HUES64 (cell line): Measurements from ENCODE around the gene THPO. TPM values are rescaled to one million over a fixed set of nuclear protein-coding genes. Genes with fewer than 3 reads are reported as not detected.
A peak's percentile ranks its signal among the peaks of the same experiment; 100 is the strongest.

Experiments
- H3K27ac ChIP-seq: 2 replicates; pipeline ENCODE4 v1.7.0; 2013; ENCODE audit warnings: low read depth, low read length, inconsistent platforms
- H3K27me3 ChIP-seq: 2 replicates; pipeline ENCODE4 v1.6.1; 2013; ENCODE audit warnings: mild to moderate bottlenecking, low read length; ENCODE audit not compliant: insufficient read depth
- H3K36me3 ChIP-seq: 2 replicates; pipeline ENCODE4 v1.6.1; 2013; ENCODE audit warnings: mild to moderate bottlenecking, low read length; ENCODE audit not compliant: insufficient read depth
- H3K4me1 ChIP-seq: 2 replicates; pipeline ENCODE4 v1.6.1; 2013; ENCODE audit warnings: mild to moderate bottlenecking, low read length, moderate library complexity; ENCODE audit not compliant: insufficient read depth
- H3K4me3 ChIP-seq: 2 replicates; pipeline ENCODE4 v1.5.1; 2013; ENCODE audit warnings: mild to moderate bottlenecking, low read length, moderate library complexity
- H3K9ac ChIP-seq: 2 replicates; pipeline ENCODE4 v1.6.1; 2013; ENCODE audit warnings: mild to moderate bottlenecking, low read depth, low read length
- H3K9me3 ChIP-seq: 2 replicates; pipeline ENCODE4 v1.6.1; 2013; ENCODE audit warnings: low read depth, low read length; ENCODE audit not compliant: insufficient read depth
- WGBS: fragments of 150-250, 120-280 bp; methylation state at CpG from one replicate; pipeline ENCODE4 v1.1.7; 2013; ENCODE audit warnings: missing lambda C conversion rate; 5-methylcytosine and 5-hydroxymethylcytosine counted together
- polyA plus RNA-seq, 2 experiments: library from polyadenylated mRNA; stranded (reverse); fragments of 50-300 nt; gene quantifications; one replicate each; pipeline ENCODE4 v1.2.3, GENCODE V29; 2013

The THPO gene
- 0.80 TPM for polyA plus RNA-seq (2013, experiment 1 of 2)
- polyA plus RNA-seq (2013, experiment 2 of 2) = 1.6 TPM

DNA sequence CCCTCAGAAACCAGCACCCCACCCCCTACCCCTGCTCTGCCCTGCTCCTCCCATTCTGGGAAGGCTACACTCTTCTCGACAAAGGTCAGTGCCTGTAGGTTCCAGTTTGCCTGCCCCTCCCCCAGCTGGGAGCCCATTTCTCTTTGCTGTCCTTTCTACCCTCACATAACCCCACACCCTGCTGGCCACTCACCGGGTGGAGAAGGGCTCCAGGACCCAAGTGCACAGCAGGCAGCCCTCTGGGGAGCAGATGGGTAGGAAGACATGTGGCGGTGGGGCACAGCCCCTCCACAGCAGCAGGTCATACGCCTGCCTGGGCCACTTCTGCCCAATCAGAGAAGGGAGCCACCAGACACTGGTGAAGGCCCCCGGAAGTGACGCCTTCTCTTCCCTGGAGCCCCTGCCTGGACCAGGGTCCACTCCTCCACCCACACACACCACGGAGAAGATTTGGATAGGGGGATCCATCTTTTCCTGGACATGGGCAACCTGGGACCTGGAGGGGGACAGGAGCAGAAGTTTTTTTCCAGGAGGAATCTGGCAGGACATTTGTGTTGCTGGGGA, at the start of gene THPO:
Gene THPO, minus strand, starts transcription at position 326 of the 564 bp plus-strand sequence. CDS start 1,948 bp downstream, outside the sequence.
- peaks cover 25% of the 10 kb centered on the region for H3K4me1 ChIP-seq
- peak within 1 kb of the TSS; percentile 30 for H3K4me3 ChIP-seq
- H3K27ac ChIP-seq = no peak within 1 kb of the TSS
- 38% methylated on average over 6 of the region's 7 CpGs for WGBS
- H3K36me3 ChIP-seq = no peaks in the 10 kb centered on the region
- H3K9ac ChIP-seq = no peak within 1 kb of the TSS
- peaks cover 57% of the 10 kb centered on the region for H3K27me3 ChIP-seq
- H3K9me3 ChIP-seq = no peaks in the 10 kb centered on the region

- Histone ChIP-seq H3K27me3 (no peaks in the 10 kb centered on the region), H3K4me1 (no peaks in the 10 kb centered on the region), H3K27ac (no peak overlapping the region), H3K9me3 (peaks cover 7% of the 10 kb centered on the region; the same call in 1 of the 2 replicates), H3K9ac (no peak overlapping the region), H3K4me3 (no peak overlapping the region), H3K36me3 (no peaks in the 10 kb centered on the region)
- 92% methylated on average over 12 of the region's 12 CpGs for WGBS
Observed at GRCh38 chr3:184426691-184427141, 48.7 kb upstream of the THPO start.

GRCh38 chr3:184423561-184423960, 45.6 kb upstream of the THPO start:
- Histone ChIP-seq H3K4me1 (no peaks in the 10 kb centered on the region), H3K9ac (no peak overlapping the region), H3K4me3 (no peak overlapping the region), H3K9me3 (peaks cover 7% of the 10 kb centered on the region; the same call in 1 of the 2 replicates), H3K36me3 (no peaks in the 10 kb centered on the region), H3K27ac (no peak overlapping the region), H3K27me3 (no peaks in the 10 kb centered on the region)
- WGBS = 96% methylated on average over 3 of the region's 3 CpGs

DNA sequence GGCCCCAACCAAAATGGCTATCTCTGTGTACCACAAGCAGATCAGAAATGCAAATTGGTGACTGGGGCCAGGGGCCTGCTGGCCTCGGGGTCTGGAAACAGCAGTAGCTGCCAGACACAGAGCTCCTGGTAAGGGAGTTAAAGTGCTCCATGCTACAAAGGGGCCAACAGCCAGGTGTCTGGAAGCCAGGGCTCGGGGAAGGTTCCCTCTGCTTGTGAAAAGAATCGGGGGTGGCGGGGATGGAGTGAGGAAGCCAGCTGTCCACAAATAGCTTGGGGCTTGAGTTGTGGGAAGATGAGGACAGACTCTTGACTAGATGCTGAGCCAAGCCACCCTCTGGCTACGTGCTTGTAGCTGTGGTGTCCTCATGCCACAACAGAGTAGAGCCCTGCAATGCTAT, 41.2 kb upstream of the THPO start:
- Histone ChIP-seq H3K4me1 (peaks cover 10% of the 10 kb centered on the region; the same call in 1 of the 2 replicates), H3K36me3 (no peaks in the 10 kb centered on the region), H3K9me3 (peaks cover 7% of the 10 kb centered on the region; the same call in 1 of the 2 replicates), H3K9ac (no peak overlapping the region), H3K4me3 (no peak overlapping the region), H3K27me3 (no peaks in the 10 kb centered on the region), H3K27ac (no peak overlapping the region)
- WGBS = 77% methylated on average over 5 of the region's 5 CpGs

DNA sequence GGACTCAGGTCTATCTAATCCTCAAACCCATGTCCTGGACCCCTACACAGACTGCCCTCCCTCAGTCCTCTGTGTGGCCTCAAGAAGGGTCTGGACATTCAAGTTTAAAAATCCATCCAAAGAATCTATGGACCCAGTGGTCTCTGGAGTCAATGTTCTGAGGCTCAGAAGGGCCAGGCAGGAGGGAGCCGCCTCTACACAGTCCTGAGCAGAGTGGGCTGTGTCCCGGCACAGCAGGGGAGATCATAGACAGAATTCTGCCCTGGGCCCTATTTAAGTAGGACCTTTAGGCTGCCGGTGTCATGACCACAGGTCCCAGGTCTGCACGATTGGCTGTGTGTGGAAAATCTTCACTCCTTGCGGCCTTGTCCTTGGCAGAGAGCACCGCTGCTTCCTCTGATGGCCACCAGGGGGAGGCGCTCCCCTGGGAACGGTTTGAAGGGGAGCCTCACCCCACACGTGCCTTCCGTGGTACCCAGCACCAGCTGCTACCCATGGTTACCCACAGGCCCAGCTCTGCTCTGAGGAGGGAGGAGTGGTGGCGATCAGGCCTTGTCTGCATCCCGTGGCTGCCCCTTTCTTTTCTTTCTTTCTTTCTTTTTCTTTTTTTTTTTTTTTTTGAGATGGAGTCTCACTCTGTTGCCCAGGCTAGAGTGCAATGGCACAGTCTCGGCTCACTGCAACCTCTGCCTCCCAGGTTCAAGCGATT, 39.8 kb upstream of the THPO start:
- Histone ChIP-seq H3K27ac (no peak overlapping the region), H3K36me3 (no peaks in the 10 kb centered on the region), H3K27me3 (no peaks in the 10 kb centered on the region), H3K4me3 (no peak overlapping the region), H3K9ac (no peak overlapping the region), H3K9me3 (peaks cover 2% of the 10 kb centered on the region; the same call in 1 of the 2 replicates), H3K4me1 (peaks cover 10% of the 10 kb centered on the region; the same call in 1 of the 2 replicates)
- WGBS = 40% methylated on average over 10 of the region's 14 CpGs

GRCh38 chr3:184415203-184415490, 37.1 kb upstream of the THPO start:
- no peaks in the 10 kb centered on the region for H3K36me3 ChIP-seq
- no peak overlapping the region for H3K4me3 ChIP-seq
- 37% methylated on average over 4 of the region's 4 CpGs for WGBS
- no peak overlapping the region for H3K9ac ChIP-seq
- peaks cover 10% of the 10 kb centered on the region; the same call in 1 of the 2 replicates for H3K4me1 ChIP-seq
- no peaks in the 10 kb centered on the region for H3K9me3 ChIP-seq
- H3K27me3 ChIP-seq = no peaks in the 10 kb centered on the region
- no peak overlapping the region for H3K27ac ChIP-seq

DNA sequence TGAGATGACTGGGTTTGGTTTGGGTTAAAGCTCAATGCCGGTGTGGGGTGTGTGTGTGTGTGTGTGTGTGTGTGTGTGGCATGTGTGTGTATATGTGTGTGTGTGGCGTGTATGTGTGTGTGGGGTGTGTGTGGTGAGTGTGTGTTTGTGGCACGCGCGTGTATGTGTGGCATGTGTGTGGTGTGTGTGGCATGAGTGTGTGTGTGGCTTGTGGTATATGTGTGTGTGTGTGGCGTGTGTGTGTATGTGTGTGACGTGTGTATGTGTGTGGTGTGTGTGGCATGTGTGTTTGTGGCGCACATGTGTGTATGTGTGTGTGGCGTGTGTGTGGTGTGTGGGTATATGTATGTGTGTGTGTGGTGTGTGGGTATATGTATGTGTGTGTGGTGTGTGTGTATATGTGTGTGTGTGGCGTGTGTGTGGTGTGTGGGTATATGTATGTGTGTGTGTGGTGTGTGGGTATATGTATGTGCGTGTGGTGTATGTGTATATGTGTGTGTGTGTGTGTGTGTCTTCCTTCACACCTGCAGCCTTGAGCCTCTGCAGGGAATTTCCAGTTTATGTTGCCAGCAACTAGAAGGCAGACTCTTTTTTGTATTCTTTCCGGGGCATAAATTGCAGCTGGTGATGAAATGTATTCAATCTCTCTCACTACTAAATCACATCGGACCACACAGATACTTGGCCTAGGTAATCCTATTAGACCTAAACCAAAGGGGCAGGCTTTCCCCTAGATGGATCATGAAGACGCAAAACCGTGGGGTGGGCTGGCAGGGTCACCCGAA, 36.6 kb upstream of the THPO start:
- H3K9me3 ChIP-seq = no peaks in the 10 kb centered on the region
- no peaks in the 10 kb centered on the region for H3K36me3 ChIP-seq
- peaks cover 10% of the 10 kb centered on the region; the same call in 1 of the 2 replicates for H3K4me1 ChIP-seq
- WGBS = 84% methylated on average over 16 of the region's 16 CpGs
- H3K9ac ChIP-seq = no peak overlapping the region
- no peak overlapping the region for H3K27ac ChIP-seq
- H3K4me3 ChIP-seq = no peak overlapping the region
- no peaks in the 10 kb centered on the region for H3K27me3 ChIP-seq

GRCh38 chr3:184409946-184410500, 32.0 kb upstream of the THPO start:
- H3K9ac ChIP-seq = no peak overlapping the region
- WGBS = 90% methylated on average over 12 of the region's 12 CpGs
- no peaks in the 10 kb centered on the region for H3K36me3 ChIP-seq
- no peak overlapping the region for H3K27ac ChIP-seq
- no peaks in the 10 kb centered on the region for H3K27me3 ChIP-seq
- H3K9me3 ChIP-seq = no peaks in the 10 kb centered on the region
- peaks cover 2% of the 10 kb centered on the region; the same call in 1 of the 2 replicates for H3K4me1 ChIP-seq
- H3K4me3 ChIP-seq = no peak overlapping the region

- H3K27ac ChIP-seq = no peak overlapping the region
- no peak overlapping the region for H3K9ac ChIP-seq
- no peaks in the 10 kb centered on the region for H3K4me1 ChIP-seq
- H3K4me3 ChIP-seq = no peak overlapping the region
- no peaks in the 10 kb centered on the region for H3K27me3 ChIP-seq
- no peaks in the 10 kb centered on the region for H3K36me3 ChIP-seq
- H3K9me3 ChIP-seq = no peaks in the 10 kb centered on the region
- WGBS = 95% methylated on average over 8 of the region's 8 CpGs
Observed at GRCh38 chr3:184409331-184409926, 31.4 kb upstream of the THPO start.

DNA sequence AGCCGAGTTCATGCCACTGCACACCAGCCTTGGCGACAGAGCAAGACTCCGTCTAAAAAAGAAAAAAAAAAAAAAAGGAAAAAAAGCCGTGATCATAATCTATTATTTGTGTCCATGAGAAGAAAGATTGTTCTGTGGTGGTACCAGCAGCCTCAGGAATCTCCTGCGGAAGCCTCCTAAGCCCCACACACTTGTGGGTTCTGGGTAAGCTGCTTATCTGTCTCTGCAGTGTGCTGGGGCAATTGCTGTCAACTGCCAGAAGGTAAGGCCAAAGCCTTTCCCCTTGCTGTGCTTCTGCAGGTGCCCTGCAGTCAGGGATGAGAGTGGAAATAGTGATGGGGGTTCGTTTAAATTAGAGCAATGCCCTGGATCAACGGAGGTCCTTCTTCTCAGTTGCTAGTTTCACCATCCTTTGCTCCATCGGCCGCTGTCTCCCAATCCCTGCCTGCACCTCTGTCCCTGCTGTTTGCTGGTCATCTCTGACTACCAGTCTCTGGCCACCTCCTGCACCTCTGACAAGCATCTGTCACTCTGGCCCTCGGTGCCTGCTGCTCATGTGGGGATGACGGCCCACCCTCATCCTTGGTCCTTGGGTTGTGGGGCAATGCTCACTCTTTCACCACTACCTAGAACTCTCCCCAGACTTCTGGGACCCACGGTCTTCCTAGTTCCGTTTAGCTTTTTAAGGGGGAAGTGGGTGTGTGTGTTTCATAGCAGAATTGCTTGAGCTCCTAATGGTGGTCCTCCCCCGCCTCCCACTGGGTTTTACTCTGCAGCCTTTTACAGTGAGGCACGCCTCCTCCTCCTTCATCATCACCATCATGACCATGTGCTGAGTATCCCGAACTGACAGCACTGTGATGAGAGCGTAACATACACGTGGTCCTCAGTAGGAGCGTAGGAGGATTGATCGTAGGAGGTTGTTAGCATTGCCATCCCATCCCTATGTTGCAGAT, 27.3 kb upstream of the THPO start:
- H3K36me3 ChIP-seq = no peaks in the 10 kb centered on the region
- 85% methylated on average over 19 of the region's 20 CpGs for WGBS
- H3K4me3 ChIP-seq = no peak overlapping the region
- H3K27ac ChIP-seq = no peak overlapping the region
- no peaks in the 10 kb centered on the region for H3K27me3 ChIP-seq
- H3K9me3 ChIP-seq = no peaks in the 10 kb centered on the region
- no peaks in the 10 kb centered on the region for H3K4me1 ChIP-seq
- no peak overlapping the region for H3K9ac ChIP-seq
